ENCODE results near the gene ETV2.

DNA sequence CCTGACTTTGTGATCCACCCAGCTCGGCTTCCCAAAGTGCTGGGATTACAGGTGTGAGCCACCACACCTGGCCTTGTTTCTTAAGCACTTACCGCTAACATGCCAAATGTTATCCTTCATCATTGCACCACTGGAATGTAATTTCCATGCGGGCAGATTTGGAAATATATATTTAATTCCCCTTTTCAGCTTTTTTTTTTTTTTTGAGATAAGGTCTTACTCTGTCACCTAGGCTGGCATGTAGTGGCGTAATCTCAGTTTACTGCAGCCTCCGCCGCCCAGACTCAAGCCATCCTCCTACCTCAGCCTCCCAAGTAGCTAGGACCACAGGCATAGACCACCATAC, 20.4 kb downstream of the ETV2 start:
- no peak for TF ChIP-seq POLR2A (IDR thresholded peaks at IDR 0.05; ENCODE audit: low read depth, low read length)
- no peak for TF ChIP-seq CTCF (IDR thresholded peaks at IDR 0.05; ENCODE audit: extremely low read depth in 1 of 2, insufficient read depth in 1 of 2, low read depth in 1 of 2, low read length in 2 of 2)
- TF ChIP-seq POLR2AphosphoS5 (IDR thresholded peaks at IDR 0.05; ENCODE audit: insufficient read depth, low read depth, low read length): no peak
- TF ChIP-seq EZH2 (IDR thresholded peaks at IDR 0.05; ENCODE audit: borderline replicate concordance, low read depth, low read length, severe bottlenecking): no peak
- TF ChIP-seq JUN (IDR thresholded peaks at IDR 0.05; ENCODE audit: borderline replicate concordance, insufficient read depth, insufficient read length, low read depth): no peak
- no peak for TF ChIP-seq MAX (IDR thresholded peaks at IDR 0.05; ENCODE audit: insufficient read depth, insufficient read length)
- no peak for TF ChIP-seq MYC (IDR thresholded peaks at IDR 0.05; ENCODE audit: low read depth, low read length)
- no peak for TF ChIP-seq FOS (IDR thresholded peaks at IDR 0.05; ENCODE audit: borderline replicate concordance, insufficient read depth, low read length)
